Lower leg skin (tissue), 3 donors: ENCODE results near the gene REST.

Experiments
- CTCF ChIP-seq, 3 donors: fragments of 450-650 bp; IDR thresholded peaks; one replicate each; pipeline ENCODE4 v1.5.1; 2016; ENCODE audit warnings: antibody characterized with exemption in 3 of 3, mild to moderate bottlenecking in 3 of 3, moderate library complexity in 2 of 3
- POLR2A ChIP-seq, 2 donors: fragments of 450-650 bp; IDR thresholded peaks; one replicate each; pipeline ENCODE4 v1.6.1; 2016 to 2017; ENCODE audit warnings: antibody characterized with exemption in 2 of 2, mild to moderate bottlenecking in 1 of 2, moderate library complexity in 1 of 2

- TF ChIP-seq CTCF (IDR thresholded peaks at IDR 0.05) (no peak), POLR2A (IDR thresholded peaks at IDR 0.05) (no peak)
Observed at GRCh38 chr4:56863441-56864139, 44.1 kb upstream of the REST start.
